ENCODE data around the gene ZNF207.

GRCh38 chr17:32349503-32349853, 479 bp upstream of the ZNF207 start:
- no peak for TF ChIP-seq GATA2 (IDR thresholded peaks at IDR 0.05; ENCODE audit: low read depth, low read length)
- TF ChIP-seq GATA3 (IDR thresholded peaks at IDR 0.05; ENCODE audit: low read depth, low read length): no peak

All from SH-SY5Y (cell line).